Measurements from ENCODE around the gene UCK1.

Gene UCK1

GRCh38 chr9:131476777-131477345, 54.2 kb downstream of the UCK1 start:
- DNase-seq (ENCODE audit: low read depth in 2 of 2) = no peak

GRCh38 chr9:131475956-131476776, 54.9 kb downstream of the UCK1 start:
- DNase-seq (ENCODE audit: low read depth in 2 of 2) = no peak

GRCh38 chr9:131475111-131475955, 55.7 kb downstream of the UCK1 start:
- DNase-seq (ENCODE audit: low read depth in 2 of 2) = no peak

- DNase-seq (ENCODE audit: low read depth in 2 of 2) = no peak
Observed at GRCh38 chr9:131474711-131475110, 56.4 kb downstream of the UCK1 start.

- no peak for DNase-seq (ENCODE audit: low read depth in 2 of 2)
Observed at GRCh38 chr9:131473891-131474290, 57.2 kb downstream of the UCK1 start.

All from stimulated activated CD4-positive, alpha-beta T cell treated with anti-CD3 and anti-CD28 coated beads, Interleukin-12 subunit alpha, Interleukin-12 subunit beta, amount 100 ng/mL, for 24 hours (primary cell).